Measurements from ENCODE around the gene CLEC18B.
"Not testable (repeated sequence)": the region's sequence is repeated elsewhere in the genome, so short reads cannot be mapped to it uniquely, and the experiment has no call there.

Gene CLEC18B

GRCh38 chr16:74361646-74362610 is 59.4 kb downstream of the CLEC18B start:
- not testable (repeated sequence) for H3K36me3 ChIP-seq (ENCODE audit: control insufficient read depth, insufficient read depth, low read length)

More at GRCh38 chr16:74361646-74362610, 59.4 kb downstream of the CLEC18B start:
- not testable (repeated sequence) for H3K27me3 ChIP-seq (ENCODE audit: control insufficient read depth, insufficient read depth, low read length); H3K4me1 ChIP-seq (ENCODE audit: control insufficient read depth, insufficient read depth, low read length); H3K9ac ChIP-seq (ENCODE audit: low read depth, low read length); H3K9me3 ChIP-seq (ENCODE audit: control insufficient read depth, insufficient read depth, low read length); H3K4me3 ChIP-seq (ENCODE audit: low read depth, low read length)
